ENCODE data around the gene PAWR. TPM values are rescaled to one million over a fixed set of nuclear protein-coding genes. Genes with fewer than 3 reads are reported as not detected.

Gene PAWR
- total RNA-seq, 1 experiment from 2014 or later: 204 TPM

DNA sequence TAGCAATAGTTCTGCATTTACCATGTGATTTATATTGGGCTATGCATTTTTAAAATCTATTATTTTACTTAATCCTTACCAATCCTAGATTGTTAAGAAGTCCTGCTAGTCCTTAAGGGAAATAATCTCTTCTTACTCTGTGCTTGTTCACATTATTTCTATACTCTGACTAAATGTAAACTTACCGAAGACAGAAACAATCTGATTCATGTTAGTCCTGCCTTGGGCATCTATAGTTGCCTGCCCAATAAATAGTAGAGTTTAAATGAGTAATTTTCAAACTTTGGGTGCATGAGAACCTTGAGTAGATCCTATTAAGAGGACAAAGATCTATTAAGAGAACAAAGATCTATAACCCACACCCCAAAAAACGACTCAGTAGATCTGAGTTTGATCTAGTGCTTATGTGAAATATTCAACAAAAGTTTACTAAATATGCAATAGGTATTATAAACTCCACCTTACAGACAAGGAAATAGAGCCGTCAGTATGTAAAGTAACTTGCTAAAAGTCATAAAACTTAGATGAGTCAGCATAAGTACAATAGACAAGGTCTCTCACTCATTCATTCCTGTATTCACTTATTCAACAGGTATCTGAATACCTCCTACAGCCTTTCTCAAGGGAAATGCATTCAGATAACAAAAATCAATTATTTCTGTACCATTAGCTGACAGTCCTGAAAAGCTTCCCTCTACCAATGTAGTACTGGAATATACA lies 127.6 kb downstream of the PAWR start:
- ChIA-PET CTCF (no interaction called here), POLR2A (ENCODE audit: unreplicated experiment) (no interaction called here)
- Histone ChIP-seq H3K9me2 (ENCODE audit: insufficient read depth) (no peaks in the 10 kb centered on the region), H3K27me3 (ENCODE audit: insufficient read depth, low read depth) (no peaks in the 10 kb centered on the region), H3K27ac (no peak overlapping the region), H3K4me3 (no peak overlapping the region), H3K36me3 (ENCODE audit: low read depth) (peaks cover 68% of the 10 kb centered on the region), H3K4me2 (no peak overlapping the region), H3K4me1 (replicated peaks; ENCODE audit: insufficient read depth) (peaks cover 33% of the 10 kb centered on the region), H3K79me2 (ENCODE audit: low read depth) (peaks cover 23% of the 10 kb centered on the region; the same call in 1 of the 2 replicates), H2AFZ (no peak overlapping the region), H3K9me3 (ENCODE audit: insufficient read depth, low read depth) (peaks cover 5% of the 10 kb centered on the region; the same call in 1 of the 2 replicates), H3F3A (ENCODE audit: insufficient read depth, low read depth) (peaks cover 32% of the 10 kb centered on the region), H4K20me1 (ENCODE audit: insufficient read depth) (no peaks in the 10 kb centered on the region)
- intact Hi-C loops (cut with micrococcal nuclease; ENCODE audit: unreplicated experiment): no loop called here
- no peak for DNase-seq
- TF ChIP-seq, protein P1, sequence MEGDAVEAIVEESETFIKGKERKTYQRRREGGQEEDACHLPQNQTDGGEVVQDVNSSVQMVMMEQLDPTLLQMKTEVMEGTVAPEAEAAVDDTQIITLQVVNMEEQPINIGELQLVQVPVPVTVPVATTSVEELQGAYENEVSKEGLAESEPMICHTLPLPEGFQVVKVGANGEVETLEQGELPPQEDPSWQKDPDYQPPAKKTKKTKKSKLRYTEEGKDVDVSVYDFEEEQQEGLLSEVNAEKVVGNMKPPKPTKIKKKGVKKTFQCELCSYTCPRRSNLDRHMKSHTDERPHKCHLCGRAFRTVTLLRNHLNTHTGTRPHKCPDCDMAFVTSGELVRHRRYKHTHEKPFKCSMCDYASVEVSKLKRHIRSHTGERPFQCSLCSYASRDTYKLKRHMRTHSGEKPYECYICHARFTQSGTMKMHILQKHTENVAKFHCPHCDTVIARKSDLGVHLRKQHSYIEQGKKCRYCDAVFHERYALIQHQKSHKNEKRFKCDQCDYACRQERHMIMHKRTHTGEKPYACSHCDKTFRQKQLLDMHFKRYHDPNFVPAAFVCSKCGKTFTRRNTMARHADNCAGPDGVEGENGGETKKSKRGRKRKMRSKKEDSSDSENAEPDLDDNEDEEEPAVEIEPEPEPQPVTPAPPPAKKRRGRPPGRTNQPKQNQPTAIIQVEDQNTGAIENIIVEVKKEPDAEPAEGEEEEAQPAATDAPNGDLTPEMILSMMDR (conservative IDR thresholded peaks at IDR 0.05): no peak
- no peak for TF ChIP-seq EZH2 (IDR thresholded peaks at IDR 0.05; ENCODE audit: low read depth)
- BruUV-seq (replicated peaks): no TSS peak

DNA sequence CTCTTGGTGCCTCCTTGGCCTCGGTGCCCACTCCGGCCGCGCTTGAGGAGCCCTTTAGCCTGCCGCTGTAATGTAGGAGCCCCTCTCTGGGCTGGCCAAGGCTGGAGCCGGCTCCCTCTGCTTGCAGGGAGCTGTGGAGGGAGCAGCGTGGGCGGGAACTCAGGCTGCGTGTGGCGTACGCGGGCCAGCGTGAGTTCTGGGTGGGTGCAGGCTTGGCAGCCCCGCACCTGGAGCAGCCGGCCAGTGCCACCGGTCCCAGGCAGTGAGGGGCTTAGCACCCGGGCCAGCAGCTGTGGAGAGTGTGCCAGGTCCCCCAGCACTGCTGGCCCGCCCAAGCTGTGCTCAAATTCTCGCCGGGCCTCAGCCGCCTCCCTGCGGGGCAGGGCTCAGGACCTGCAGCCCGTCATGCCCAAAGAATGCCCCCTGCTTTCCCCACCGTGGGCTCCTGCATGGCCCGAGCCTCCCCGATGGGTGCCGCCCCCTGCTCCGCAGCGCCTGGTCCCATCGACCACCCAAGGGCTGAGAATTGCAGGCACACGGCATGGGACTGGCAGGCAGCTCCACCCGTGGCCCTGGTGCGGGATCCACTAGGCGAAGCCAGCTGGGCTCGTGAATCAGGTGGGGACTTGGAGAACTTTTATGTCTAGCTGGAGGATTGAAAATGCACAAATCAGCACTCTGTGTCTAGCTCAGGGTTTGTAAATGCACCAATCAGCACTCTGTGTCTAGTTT lies 129.2 kb downstream of the PAWR start:
- Histone ChIP-seq H3K9me2 (ENCODE audit: insufficient read depth) (no peaks in the 10 kb centered on the region), H3K4me3 (no peak overlapping the region), H3K36me3 (ENCODE audit: low read depth) (peaks cover 57% of the 10 kb centered on the region), H3K27me3 (ENCODE audit: insufficient read depth, low read depth) (no peaks in the 10 kb centered on the region), H3K4me2 (no peak overlapping the region), H3F3A (ENCODE audit: insufficient read depth, low read depth) (peaks cover 20% of the 10 kb centered on the region; the same call in 1 of the 2 replicates), H3K79me2 (ENCODE audit: low read depth) (peaks cover 17% of the 10 kb centered on the region; the same call in 1 of the 2 replicates), H3K9me3 (ENCODE audit: insufficient read depth, low read depth) (peaks cover 5% of the 10 kb centered on the region; the same call in 1 of the 2 replicates), H2AFZ (no peak overlapping the region), H4K20me1 (ENCODE audit: insufficient read depth) (no peaks in the 10 kb centered on the region), H3K27ac (no peak overlapping the region), H3K4me1 (replicated peaks; ENCODE audit: insufficient read depth) (peaks cover 19% of the 10 kb centered on the region)
- CTCF ChIA-PET: interaction anchor here (0.6 kb wide), 1 partner anchor 55 kb away, joined by 5 read pairs; no protein-coding TSS in a partner anchor
- TF ChIP-seq, protein P1 (conservative IDR thresholded peaks at IDR 0.05): no peak
- TF ChIP-seq EZH2 (IDR thresholded peaks at IDR 0.05; ENCODE audit: low read depth): no peak
- BruUV-seq (replicated peaks): no TSS peak
- intact Hi-C loops (cut with micrococcal nuclease; ENCODE audit: unreplicated experiment): no loop called here
- POLR2A ChIA-PET (ENCODE audit: unreplicated experiment): no interaction called here
- DNase-seq: no peak

DNA sequence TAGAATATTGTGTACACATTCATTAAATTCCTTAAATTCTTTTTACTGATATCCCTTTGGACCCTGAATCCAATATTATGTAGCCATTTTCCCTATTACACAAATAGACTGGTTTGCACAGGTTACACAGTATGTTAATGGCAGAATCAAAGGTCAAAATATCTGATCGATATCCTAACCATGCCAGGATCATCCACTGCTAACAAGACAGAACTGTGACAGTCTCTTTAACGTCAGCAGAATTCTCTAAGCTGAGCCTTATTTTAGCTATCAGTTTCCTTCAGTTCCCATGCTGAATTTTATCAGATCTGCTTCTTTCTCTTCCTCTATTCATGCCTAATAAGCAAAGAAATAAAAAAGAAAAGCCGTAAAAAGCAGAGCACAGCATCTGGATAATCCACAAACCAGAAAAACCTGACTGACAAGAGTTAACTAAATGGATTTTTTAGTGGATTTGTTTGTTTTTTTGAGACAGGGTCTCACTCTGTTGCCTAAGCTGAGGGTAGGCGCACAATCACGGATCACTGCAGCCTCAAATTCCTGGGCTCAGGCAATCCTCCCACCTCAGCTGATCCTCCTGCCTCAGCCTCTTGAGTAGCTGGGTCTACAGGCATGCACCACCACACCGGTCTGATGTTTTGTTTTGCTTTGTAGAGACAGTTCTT lies 130.4 kb downstream of the PAWR start:
- H3K4me2 ChIP-seq: 0 out of 2 replicates have a peak overlapping the region, but pooled peaks have one; percentile 1
- peaks cover 11% of the 10 kb centered on the region; the same call in 1 of the 2 replicates for H3K4me1 ChIP-seq (replicated peaks; ENCODE audit: insufficient read depth)

More for the DNA sequence above, 130.4 kb downstream of the PAWR start:
- Histone ChIP-seq H3K79me2 (ENCODE audit: low read depth) (peaks cover 8% of the 10 kb centered on the region; the same call in 1 of the 2 replicates), H2AFZ (no peak overlapping the region), H3K9me3 (ENCODE audit: insufficient read depth, low read depth) (peaks cover 5% of the 10 kb centered on the region; the same call in 1 of the 2 replicates), H3F3A (ENCODE audit: insufficient read depth, low read depth) (peaks cover 12% of the 10 kb centered on the region; the same call in 1 of the 2 replicates), H4K20me1 (ENCODE audit: insufficient read depth) (no peaks in the 10 kb centered on the region), H3K9me2 (ENCODE audit: insufficient read depth) (no peaks in the 10 kb centered on the region), H3K4me3 (no peak overlapping the region), H3K27me3 (ENCODE audit: insufficient read depth, low read depth) (no peaks in the 10 kb centered on the region), H3K27ac (no peak overlapping the region; the same call in 1 of the 2 replicates), H3K36me3 (ENCODE audit: low read depth) (peaks cover 47% of the 10 kb centered on the region)
- no TSS peak for BruUV-seq (replicated peaks)
- TF ChIP-seq EZH2 (IDR thresholded peaks at IDR 0.05; ENCODE audit: low read depth): no peak
- TF ChIP-seq, protein P1 (conservative IDR thresholded peaks at IDR 0.05): no peak
- DNase-seq: no peak
- intact Hi-C loops (cut with micrococcal nuclease; ENCODE audit: unreplicated experiment): no loop called here
- ChIA-PET POLR2A (ENCODE audit: unreplicated experiment) (interaction anchor here (0.6 kb wide), 1 partner anchor 12 kb away, joined by 4 read pairs; no protein-coding TSS in a partner anchor), CTCF (interaction anchor here (0.6 kb wide), 1 partner anchor 638 kb away, joined by 3 read pairs; no protein-coding TSS in a partner anchor)
